Fibroblast of lung (primary cell): ENCODE data around the gene FASLG.

ENCODE experiments used
- EZH2 ChIP-seq: IDR thresholded peaks from 2 replicates; pipeline ENCODE4 v1.5.1; 2012; ENCODE audit warnings: low read length, control low read depth, mild to moderate bottlenecking; ENCODE audit errors: missing control alignments
- TF ChIP-seq, protein P1 (sequence below), 2 donors: IDR thresholded peaks in 1 of 2; conservative IDR thresholded peaks in 1 of 2; 1 replicate in 1 of 2; 2 replicates in 1 of 2; pipeline ENCODE4 v1.5.1; 2011 to 2012; ENCODE audit warnings: low read length in 2 of 2, control low read depth in 1 of 2, inconsistent platforms in 1 of 2, low read depth in 1 of 2, mild to moderate bottlenecking in 1 of 2

GRCh38 chr1:172663732-172664131 lies 4.8 kb downstream of the FASLG start:
- TF ChIP-seq, protein P1, sequence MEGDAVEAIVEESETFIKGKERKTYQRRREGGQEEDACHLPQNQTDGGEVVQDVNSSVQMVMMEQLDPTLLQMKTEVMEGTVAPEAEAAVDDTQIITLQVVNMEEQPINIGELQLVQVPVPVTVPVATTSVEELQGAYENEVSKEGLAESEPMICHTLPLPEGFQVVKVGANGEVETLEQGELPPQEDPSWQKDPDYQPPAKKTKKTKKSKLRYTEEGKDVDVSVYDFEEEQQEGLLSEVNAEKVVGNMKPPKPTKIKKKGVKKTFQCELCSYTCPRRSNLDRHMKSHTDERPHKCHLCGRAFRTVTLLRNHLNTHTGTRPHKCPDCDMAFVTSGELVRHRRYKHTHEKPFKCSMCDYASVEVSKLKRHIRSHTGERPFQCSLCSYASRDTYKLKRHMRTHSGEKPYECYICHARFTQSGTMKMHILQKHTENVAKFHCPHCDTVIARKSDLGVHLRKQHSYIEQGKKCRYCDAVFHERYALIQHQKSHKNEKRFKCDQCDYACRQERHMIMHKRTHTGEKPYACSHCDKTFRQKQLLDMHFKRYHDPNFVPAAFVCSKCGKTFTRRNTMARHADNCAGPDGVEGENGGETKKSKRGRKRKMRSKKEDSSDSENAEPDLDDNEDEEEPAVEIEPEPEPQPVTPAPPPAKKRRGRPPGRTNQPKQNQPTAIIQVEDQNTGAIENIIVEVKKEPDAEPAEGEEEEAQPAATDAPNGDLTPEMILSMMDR (conservative IDR thresholded peaks at IDR 0.05 in 1 of 2, IDR thresholded peaks at IDR 0.05 in 1 of 2; ENCODE audit: low read depth in 1 of 2, low read length in 2 of 2), result no peak
- no peak for TF ChIP-seq EZH2
